ENCODE data around the gene CDH22. TPM values are rescaled to one million over a fixed set of nuclear protein-coding genes. Genes with fewer than 3 reads are reported as not detected.

CDH22 gene
- total and polyA plus RNA-seq, 10 of the 15 experiments (the other 5 are each of a cell fraction or from before 2014, with no cell fraction given) = not detected

DNA sequence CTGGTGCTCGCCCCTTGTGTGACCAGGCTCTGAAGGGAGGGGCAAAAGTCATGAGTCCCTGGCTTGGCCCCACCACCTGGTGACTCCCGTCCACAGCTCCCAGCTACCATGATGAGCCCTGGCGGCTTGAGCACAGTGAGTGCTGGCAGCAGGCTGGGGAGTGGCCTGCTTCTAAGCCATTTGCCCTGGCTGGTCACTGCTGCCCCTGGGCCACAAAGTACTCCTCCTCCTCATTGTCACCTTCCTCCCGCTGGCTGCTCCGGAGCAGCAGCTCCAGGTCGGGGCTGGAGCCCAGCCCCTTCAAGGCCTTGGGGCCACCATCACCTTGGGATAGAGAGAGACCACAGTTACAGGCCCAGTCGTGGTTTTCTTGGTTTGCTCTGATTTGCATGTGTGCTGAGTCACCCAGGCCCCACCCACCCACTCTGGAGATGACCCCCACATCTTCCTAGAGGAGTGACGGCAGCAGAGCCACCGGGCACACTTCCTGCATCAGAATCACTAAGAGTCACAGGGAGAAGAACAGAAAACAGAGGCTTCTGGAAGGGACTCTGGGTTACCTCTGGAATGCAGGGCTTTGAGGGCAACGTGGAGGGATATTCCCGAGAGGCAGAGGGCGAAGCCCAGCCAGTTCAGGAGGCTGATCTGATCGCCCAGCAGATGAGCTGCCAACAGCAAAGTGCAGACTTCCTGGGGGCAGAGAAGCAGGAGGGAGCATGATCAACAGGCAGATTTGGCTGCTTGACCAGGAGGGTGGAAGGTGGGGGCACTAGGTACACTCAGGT, 42.1 kb upstream of the CDH22 start (continued):
- TF ChIP-seq, protein P1, sequence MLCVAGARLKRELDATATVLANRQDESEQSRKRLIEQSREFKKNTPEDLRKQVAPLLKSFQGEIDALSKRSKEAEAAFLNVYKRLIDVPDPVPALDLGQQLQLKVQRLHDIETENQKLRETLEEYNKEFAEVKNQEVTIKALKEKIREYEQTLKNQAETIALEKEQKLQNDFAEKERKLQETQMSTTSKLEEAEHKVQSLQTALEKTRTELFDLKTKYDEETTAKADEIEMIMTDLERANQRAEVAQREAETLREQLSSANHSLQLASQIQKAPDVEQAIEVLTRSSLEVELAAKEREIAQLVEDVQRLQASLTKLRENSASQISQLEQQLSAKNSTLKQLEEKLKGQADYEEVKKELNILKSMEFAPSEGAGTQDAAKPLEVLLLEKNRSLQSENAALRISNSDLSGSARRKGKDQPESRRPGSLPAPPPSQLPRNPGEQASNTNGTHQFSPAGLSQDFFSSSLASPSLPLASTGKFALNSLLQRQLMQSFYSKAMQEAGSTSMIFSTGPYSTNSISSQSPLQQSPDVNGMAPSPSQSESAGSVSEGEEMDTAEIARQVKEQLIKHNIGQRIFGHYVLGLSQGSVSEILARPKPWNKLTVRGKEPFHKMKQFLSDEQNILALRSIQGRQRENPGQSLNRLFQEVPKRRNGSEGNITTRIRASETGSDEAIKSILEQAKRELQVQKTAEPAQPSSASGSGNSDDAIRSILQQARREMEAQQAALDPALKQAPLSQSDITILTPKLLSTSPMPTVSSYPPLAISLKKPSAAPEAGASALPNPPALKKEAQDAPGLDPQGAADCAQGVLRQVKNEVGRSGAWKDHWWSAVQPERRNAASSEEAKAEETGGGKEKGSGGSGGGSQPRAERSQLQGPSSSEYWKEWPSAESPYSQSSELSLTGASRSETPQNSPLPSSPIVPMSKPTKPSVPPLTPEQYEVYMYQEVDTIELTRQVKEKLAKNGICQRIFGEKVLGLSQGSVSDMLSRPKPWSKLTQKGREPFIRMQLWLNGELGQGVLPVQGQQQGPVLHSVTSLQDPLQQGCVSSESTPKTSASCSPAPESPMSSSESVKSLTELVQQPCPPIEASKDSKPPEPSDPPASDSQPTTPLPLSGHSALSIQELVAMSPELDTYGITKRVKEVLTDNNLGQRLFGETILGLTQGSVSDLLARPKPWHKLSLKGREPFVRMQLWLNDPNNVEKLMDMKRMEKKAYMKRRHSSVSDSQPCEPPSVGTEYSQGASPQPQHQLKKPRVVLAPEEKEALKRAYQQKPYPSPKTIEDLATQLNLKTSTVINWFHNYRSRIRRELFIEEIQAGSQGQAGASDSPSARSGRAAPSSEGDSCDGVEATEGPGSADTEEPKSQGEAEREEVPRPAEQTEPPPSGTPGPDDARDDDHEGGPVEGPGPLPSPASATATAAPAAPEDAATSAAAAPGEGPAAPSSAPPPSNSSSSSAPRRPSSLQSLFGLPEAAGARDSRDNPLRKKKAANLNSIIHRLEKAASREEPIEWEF (IDR thresholded peaks at IDR 0.05; ENCODE audit: insufficient replicate concordance, low read depth, low read length) = no peak
- TF ChIP-seq WRNIP1 (IDR thresholded peaks at IDR 0.05; ENCODE audit: borderline replicate concordance, low read depth, low read length) (no peak), TCF3 (IDR thresholded peaks at IDR 0.05; ENCODE audit: borderline replicate concordance, insufficient read depth, low read depth, low read length) (0 out of 2 replicates have a peak, but pooled peaks have one; percentile 30), HCFC1 (IDR thresholded peaks at IDR 0.05; ENCODE audit: low read length) (no peak), YY1 (IDR thresholded peaks at IDR 0.05; ENCODE audit: low read depth, low read length) (peak; percentile 57; the same call in 1 of the 2 replicates), GABPA (IDR thresholded peaks at IDR 0.05; ENCODE audit: low read depth) (no peak), NBN (IDR thresholded peaks at IDR 0.05) (no peak), BHLHE40 (IDR thresholded peaks at IDR 0.05; ENCODE audit: borderline replicate concordance in 1 of 2, low read depth in 2 of 2, low read length in 1 of 2) (peak in 1 of 2 experiments; percentile 29; a peak in 1 of 4 replicates)

Data from GM12878 (cell line).